Hepatocyte (in vitro differentiated cells): ENCODE data around the gene ITGBL1.

Experiments
- CTCF ChIP-seq: fragments of 200-600 bp; sonication (generic); IDR thresholded peaks from 2 replicates; pipeline ENCODE4 v1.5.1; 2016; ENCODE audit warnings: antibody characterized with exemption, mild to moderate bottlenecking; ENCODE audit not compliant: poor library complexity
- EZH2 ChIP-seq: fragments of 200-600 bp; sonication (generic); IDR thresholded peaks from 2 replicates; pipeline ENCODE4 v1.6.1; 2016; ENCODE audit warnings: antibody characterized with exemption, mild to moderate bottlenecking, borderline replicate concordance

- no peak for TF ChIP-seq EZH2
- TF ChIP-seq CTCF, result no peak
These were observed 39.9 kb downstream of the ITGBL1 start for GRCh38 chr13:101492251-101492910.
